ENCODE results near the gene CTSZ. TPM values are rescaled to one million over a fixed set of nuclear protein-coding genes. Genes with fewer than 3 reads are reported as not detected.

The CTSZ gene
- polyA plus RNA-seq, 3 donors: 62.6 to 755 (median 86.4) TPM

- Histone ChIP-seq H3K27ac (ENCODE audit: low read depth in 1 of 2, low read length in 2 of 2) (no peak overlapping the region), H3K36me3 (replicated peaks in 1 of 2; ENCODE audit: control insufficient read depth in 1 of 2, insufficient read depth in 2 of 2, low read length in 2 of 2) (peaks cover 69 to 83% of the 10 kb centered on the region in 2 donors), H2AFZ (ENCODE audit: insufficient read depth, low read depth, low read length, poor library complexity, severe bottlenecking) (no peak overlapping the region), H4K20me1 (ENCODE audit: insufficient read depth, low read length) (peaks cover 89% of the 10 kb centered on the region), H3K9me3 (replicated peaks in 1 of 2; ENCODE audit: control insufficient read depth in 1 of 2, insufficient read depth in 1 of 2, low read length in 2 of 2) (no peaks in the 10 kb centered on the region), H3K79me2 (ENCODE audit: insufficient read depth, low read length) (peaks cover 63% of the 10 kb centered on the region), H3K4me3 (replicated peaks in 1 of 3; ENCODE audit: low read depth in 2 of 3, low read length in 3 of 3) (no peak overlapping the region), H3K4me2 (replicated peaks; ENCODE audit: extremely low read depth, low read length, poor library complexity, severe bottlenecking) (no peak overlapping the region), H3K27me3 (ENCODE audit: control insufficient read depth in 2 of 2, insufficient read depth in 2 of 2, low read length in 2 of 2) (no peaks in the 10 kb centered on the region), H3K4me1 (ENCODE audit: control insufficient read depth in 1 of 2, insufficient read depth in 2 of 2, low read length in 2 of 2) (peaks cover 9 to 17% of the 10 kb centered on the region in 2 donors), H3K9ac (ENCODE audit: insufficient read depth, low read length, poor library complexity, severe bottlenecking) (no peak overlapping the region)
- 100% methylated on average over 2 of the region's 2 CpGs for WGBS (ENCODE audit: insufficient coverage)
- intact Hi-C loops (cut with micrococcal nuclease): loop anchor here in 1 of 2 donors (5.0 kb wide), 1 partner anchor 33 kb away; no protein-coding TSS in a partner anchor
- peaks cover 84 to 93% of the 10 kb centered on the region in 2 donors for H3K36me3 Mint-ChIP-seq
- TF ChIP-seq, protein P1, sequence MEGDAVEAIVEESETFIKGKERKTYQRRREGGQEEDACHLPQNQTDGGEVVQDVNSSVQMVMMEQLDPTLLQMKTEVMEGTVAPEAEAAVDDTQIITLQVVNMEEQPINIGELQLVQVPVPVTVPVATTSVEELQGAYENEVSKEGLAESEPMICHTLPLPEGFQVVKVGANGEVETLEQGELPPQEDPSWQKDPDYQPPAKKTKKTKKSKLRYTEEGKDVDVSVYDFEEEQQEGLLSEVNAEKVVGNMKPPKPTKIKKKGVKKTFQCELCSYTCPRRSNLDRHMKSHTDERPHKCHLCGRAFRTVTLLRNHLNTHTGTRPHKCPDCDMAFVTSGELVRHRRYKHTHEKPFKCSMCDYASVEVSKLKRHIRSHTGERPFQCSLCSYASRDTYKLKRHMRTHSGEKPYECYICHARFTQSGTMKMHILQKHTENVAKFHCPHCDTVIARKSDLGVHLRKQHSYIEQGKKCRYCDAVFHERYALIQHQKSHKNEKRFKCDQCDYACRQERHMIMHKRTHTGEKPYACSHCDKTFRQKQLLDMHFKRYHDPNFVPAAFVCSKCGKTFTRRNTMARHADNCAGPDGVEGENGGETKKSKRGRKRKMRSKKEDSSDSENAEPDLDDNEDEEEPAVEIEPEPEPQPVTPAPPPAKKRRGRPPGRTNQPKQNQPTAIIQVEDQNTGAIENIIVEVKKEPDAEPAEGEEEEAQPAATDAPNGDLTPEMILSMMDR (IDR thresholded peaks at IDR 0.05): no peak
- no peak overlapping the region for H3K4me3 Mint-ChIP-seq
- peaks cover 0 to 2% (median 0%) of the 10 kb centered on the region in 3 donors for H3K27me3 Mint-ChIP-seq (ENCODE audit: low read depth in 3 of 3)
- H3K4me1 Mint-ChIP-seq: peaks cover 31% of the 10 kb centered on the region
- no peak overlapping the region for H3K27ac Mint-ChIP-seq
- no peaks in the 10 kb centered on the region for H3K9me3 Mint-ChIP-seq
- DNase-seq: no peak
These were observed 18.0 kb upstream of the CTSZ start for GRCh38 chr20:59025086-59025485.

GRCh38 chr20:59024111-59024530 is 17.1 kb upstream of the CTSZ start:
- peaks cover 76 to 85% of the 10 kb centered on the region in 2 donors for H3K36me3 Mint-ChIP-seq
- no peaks in the 10 kb centered on the region for H3K9me3 ChIP-seq (replicated peaks in 1 of 2; ENCODE audit: control insufficient read depth in 1 of 2, insufficient read depth in 1 of 2, low read length in 2 of 2)
- DNase-seq: no peak
- no peaks in the 10 kb centered on the region for H3K9me3 Mint-ChIP-seq
- H3K9ac ChIP-seq (ENCODE audit: insufficient read depth, low read length, poor library complexity, severe bottlenecking): no peak overlapping the region
- peaks cover 0 to 2% (median 0%) of the 10 kb centered on the region in 3 donors for H3K27me3 Mint-ChIP-seq (ENCODE audit: low read depth in 3 of 3)
- TF ChIP-seq, protein P1 (IDR thresholded peaks at IDR 0.05): no peak
- H3K36me3 ChIP-seq (replicated peaks in 1 of 2; ENCODE audit: control insufficient read depth in 1 of 2, insufficient read depth in 2 of 2, low read length in 2 of 2): peaks cover 60 to 77% of the 10 kb centered on the region in 2 donors
- H3K27me3 ChIP-seq (ENCODE audit: control insufficient read depth in 2 of 2, insufficient read depth in 2 of 2, low read length in 2 of 2): no peaks in the 10 kb centered on the region
- intact Hi-C loops (cut with micrococcal nuclease): no loop called here
- H3K79me2 ChIP-seq (ENCODE audit: insufficient read depth, low read length): peaks cover 53% of the 10 kb centered on the region
- WGBS (ENCODE audit: insufficient coverage): 95% methylated on average over 24 of the region's 24 CpGs
- H3K27ac ChIP-seq (ENCODE audit: low read depth in 1 of 2, low read length in 2 of 2): no peak overlapping the region
- H3K27ac Mint-ChIP-seq: peak overlapping the region in 1 of 7 donors; percentile 3
- peaks cover 80% of the 10 kb centered on the region for H4K20me1 ChIP-seq (ENCODE audit: insufficient read depth, low read length)
- H3K4me3 ChIP-seq (replicated peaks in 1 of 3; ENCODE audit: low read depth in 2 of 3, low read length in 3 of 3): no peak overlapping the region
- peaks cover 5 to 7% of the 10 kb centered on the region in 2 donors for H3K4me1 ChIP-seq (ENCODE audit: control insufficient read depth in 1 of 2, insufficient read depth in 2 of 2, low read length in 2 of 2)
- peaks cover 27% of the 10 kb centered on the region for H3K4me1 Mint-ChIP-seq
- H3K4me2 ChIP-seq (replicated peaks; ENCODE audit: extremely low read depth, low read length, poor library complexity, severe bottlenecking): no peak overlapping the region
- H3K4me3 Mint-ChIP-seq: no peak overlapping the region
- H2AFZ ChIP-seq (ENCODE audit: insufficient read depth, low read depth, low read length, poor library complexity, severe bottlenecking): no peak overlapping the region

All from CD14-positive monocyte (primary cell).